ENCODE data around the gene HMGN3. TPM values are rescaled to one million over a fixed set of nuclear protein-coding genes. Genes with fewer than 3 reads are reported as not detected.

The HMGN3 gene
- total and polyA plus RNA-seq, 2 of the 13 experiments (the other 11 are each of a cell fraction or from before 2014, with no cell fraction given), result 67.9 to 145 TPM

DNA sequence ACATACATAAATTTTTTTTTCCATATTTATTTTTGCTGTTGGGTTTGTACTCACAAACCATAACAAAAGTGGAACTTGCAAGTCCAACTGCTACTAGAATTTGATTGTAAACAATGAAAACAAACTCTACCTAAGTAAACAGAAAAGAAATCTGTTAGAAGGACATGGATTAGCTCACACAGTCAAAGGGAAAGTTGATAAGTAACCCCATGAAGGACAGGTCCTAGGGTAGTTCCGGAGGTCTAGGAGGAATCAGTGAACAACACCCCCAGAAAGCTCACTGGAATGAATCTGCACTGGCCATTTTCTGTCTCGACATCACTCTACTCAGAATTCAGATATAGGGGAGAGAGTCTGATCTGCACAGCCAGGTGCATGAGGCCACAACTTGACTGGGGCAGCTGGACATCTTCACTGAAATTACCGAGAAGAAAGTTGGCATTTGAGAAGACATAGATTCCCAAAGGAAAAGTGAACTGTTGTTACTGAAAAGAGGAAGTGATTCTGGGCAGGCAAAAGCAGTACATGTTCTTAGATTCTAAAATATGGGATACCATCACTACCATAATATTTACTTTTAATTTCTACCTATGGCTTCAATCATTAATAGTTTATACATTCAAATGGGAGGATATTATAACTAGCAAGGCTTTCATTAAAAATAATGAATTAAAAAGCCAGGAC, 76.4 kb downstream of the HMGN3 start (continued):
- TF ChIP-seq HDAC1 (CRISPR knock-in tag; IDR thresholded peaks at IDR 0.05) (no peak; the same call in 1 of the 2 replicates), TCF7 (IDR thresholded peaks at IDR 0.05; ENCODE audit: low read depth) (no peak), NAIF1 (CRISPR knock-in tag; IDR thresholded peaks at IDR 0.05; ENCODE audit: borderline replicate concordance) (no peak), RXRA (CRISPR knock-in tag; IDR thresholded peaks at IDR 0.05) (no peak), THYN1 (CRISPR knock-in tag; IDR thresholded peaks at IDR 0.05; ENCODE audit: borderline replicate concordance, low read depth) (no peak), MBD4 (IDR thresholded peaks at IDR 0.05; ENCODE audit: borderline replicate concordance, low read length) (no peak), DMAP1 (CRISPR knock-in tag; IDR thresholded peaks at IDR 0.05) (no peak), ZNF619 (CRISPR knock-in tag; IDR thresholded peaks at IDR 0.05) (no peak), ZNF773 (CRISPR knock-in tag; IDR thresholded peaks at IDR 0.05; ENCODE audit: borderline replicate concordance) (no peak), FOXC1 (CRISPR knock-in tag; IDR thresholded peaks at IDR 0.05; ENCODE audit: borderline replicate concordance) (no peak), RFX3 (CRISPR knock-in tag; IDR thresholded peaks at IDR 0.05) (no peak), ZBTB3 (CRISPR knock-in tag; IDR thresholded peaks at IDR 0.05; ENCODE audit: borderline replicate concordance, low read depth) (no peak), RBM39 (IDR thresholded peaks at IDR 0.05; ENCODE audit: low read depth, low read length, poor library complexity, severe bottlenecking) (no peak)
- TF ChIP-seq, protein P1, sequence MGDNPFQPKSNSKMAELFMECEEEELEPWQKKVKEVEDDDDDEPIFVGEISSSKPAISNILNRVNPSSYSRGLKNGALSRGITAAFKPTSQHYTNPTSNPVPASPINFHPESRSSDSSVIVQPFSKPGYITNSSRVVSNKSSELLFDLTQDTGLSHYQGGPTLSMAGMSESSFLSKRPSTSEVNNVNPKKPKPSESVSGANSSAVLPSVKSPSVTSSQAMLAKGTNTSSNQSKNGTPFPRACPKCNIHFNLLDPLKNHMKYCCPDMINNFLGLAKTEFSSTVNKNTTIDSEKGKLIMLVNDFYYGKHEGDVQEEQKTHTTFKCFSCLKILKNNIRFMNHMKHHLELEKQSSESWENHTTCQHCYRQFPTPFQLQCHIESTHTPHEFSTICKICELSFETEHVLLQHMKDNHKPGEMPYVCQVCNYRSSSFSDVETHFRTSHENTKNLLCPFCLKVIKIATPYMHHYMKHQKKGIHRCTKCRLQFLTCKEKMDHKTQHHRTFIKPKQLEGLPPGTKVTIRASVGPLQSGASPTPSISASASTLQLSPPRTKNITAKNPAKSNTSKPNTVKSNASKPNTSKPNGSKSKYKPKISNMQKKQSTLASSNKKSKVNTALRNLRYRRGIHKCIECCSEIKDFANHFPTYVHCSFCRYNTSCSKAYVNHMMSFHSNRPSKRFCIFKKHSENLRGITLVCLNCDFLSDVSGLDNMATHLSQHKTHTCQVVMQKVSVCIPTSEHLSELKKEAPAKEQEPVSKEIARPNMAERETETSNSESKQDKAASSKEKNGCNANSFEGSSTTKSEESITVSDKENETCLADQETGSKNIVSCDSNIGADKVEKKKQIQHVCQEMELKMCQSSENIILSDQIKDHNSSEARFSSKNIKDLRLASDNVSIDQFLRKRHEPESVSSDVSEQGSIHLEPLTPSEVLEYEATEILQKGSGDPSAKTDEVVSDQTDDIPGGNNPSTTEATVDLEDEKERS (CRISPR knock-in tag; IDR thresholded peaks at IDR 0.05), result no peak
- TF ChIP-seq, protein P2, sequence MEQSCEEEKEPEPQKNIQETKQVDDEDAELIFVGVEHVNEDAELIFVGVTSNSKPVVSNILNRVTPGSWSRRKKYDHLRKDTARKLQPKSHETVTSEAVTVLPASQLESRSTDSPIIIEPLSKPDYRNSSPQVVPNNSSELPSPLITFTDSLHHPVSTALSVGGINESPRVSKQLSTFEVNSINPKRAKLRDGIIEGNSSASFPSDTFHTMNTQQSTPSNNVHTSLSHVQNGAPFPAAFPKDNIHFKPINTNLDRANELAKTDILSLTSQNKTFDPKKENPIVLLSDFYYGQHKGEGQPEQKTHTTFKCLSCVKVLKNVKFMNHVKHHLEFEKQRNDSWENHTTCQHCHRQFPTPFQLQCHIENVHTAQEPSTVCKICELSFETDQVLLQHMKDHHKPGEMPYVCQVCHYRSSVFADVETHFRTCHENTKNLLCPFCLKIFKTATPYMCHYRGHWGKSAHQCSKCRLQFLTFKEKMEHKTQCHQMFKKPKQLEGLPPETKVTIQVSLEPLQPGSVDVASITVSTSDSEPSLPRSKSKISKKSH (CRISPR knock-in tag; IDR thresholded peaks at IDR 0.05; ENCODE audit: borderline replicate concordance), result no peak
- TF ChIP-seq, protein P3, sequence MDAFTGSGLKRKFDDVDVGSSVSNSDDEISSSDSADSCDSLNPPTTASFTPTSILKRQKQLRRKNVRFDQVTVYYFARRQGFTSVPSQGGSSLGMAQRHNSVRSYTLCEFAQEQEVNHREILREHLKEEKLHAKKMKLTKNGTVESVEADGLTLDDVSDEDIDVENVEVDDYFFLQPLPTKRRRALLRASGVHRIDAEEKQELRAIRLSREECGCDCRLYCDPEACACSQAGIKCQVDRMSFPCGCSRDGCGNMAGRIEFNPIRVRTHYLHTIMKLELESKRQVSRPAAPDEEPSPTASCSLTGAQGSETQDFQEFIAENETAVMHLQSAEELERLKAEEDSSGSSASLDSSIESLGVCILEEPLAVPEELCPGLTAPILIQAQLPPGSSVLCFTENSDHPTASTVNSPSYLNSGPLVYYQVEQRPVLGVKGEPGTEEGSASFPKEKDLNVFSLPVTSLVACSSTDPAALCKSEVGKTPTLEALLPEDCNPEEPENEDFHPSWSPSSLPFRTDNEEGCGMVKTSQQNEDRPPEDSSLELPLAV (CRISPR knock-in tag; conservative IDR thresholded peaks at IDR 0.05; ENCODE audit: low read depth), result no peak
- TF ChIP-seq, protein P4, sequence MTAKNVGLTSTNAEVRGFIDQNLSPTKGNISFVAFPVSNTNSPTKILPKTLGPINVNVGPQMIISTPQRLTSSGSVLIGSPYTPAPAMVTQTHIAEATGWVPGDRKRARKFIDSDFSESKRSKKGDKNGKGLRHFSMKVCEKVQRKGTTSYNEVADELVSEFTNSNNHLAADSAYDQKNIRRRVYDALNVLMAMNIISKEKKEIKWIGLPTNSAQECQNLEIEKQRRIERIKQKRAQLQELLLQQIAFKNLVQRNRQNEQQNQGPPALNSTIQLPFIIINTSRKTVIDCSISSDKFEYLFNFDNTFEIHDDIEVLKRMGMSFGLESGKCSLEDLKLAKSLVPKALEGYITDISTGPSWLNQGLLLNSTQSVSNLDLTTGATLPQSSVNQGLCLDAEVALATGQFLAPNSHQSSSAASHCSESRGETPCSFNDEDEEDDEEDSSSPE (CRISPR knock-in tag; IDR thresholded peaks at IDR 0.05), result no peak
- TF ChIP-seq, protein P5, sequence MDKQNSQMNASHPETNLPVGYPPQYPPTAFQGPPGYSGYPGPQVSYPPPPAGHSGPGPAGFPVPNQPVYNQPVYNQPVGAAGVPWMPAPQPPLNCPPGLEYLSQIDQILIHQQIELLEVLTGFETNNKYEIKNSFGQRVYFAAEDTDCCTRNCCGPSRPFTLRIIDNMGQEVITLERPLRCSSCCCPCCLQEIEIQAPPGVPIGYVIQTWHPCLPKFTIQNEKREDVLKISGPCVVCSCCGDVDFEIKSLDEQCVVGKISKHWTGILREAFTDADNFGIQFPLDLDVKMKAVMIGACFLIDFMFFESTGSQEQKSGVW (CRISPR knock-in tag; IDR thresholded peaks at IDR 0.05; ENCODE audit: borderline replicate concordance), result no peak

Data from HepG2 (cell line).